GM19397 (cell line): ENCODE data around the gene CHI3L2.

Experiments used
- ATAC-seq: cut with Tn5 transposase; IDR thresholded peaks from one replicate; pipeline ENCODE4 v1.9.1; 2021; ENCODE audit warnings: mild to moderate bottlenecking, moderate library complexity; ENCODE audit not compliant: unreplicated experiment

Gene CHI3L2

GRCh38 chr1:111220302-111220890 lies 7.1 kb upstream of the CHI3L2 start:
- ATAC-seq, result no peak

GRCh38 chr1:111221276-111221632 lies 6.3 kb upstream of the CHI3L2 start:
- no peak for ATAC-seq

GRCh38 chr1:111221633-111222291 lies 5.8 kb upstream of the CHI3L2 start:
- ATAC-seq, result peak; percentile 54

- peak; percentile 8 for ATAC-seq
These were observed 5.0 kb upstream of the CHI3L2 start for GRCh38 chr1:111222308-111223125.

GRCh38 chr1:111223126-111223685 lies 4.3 kb upstream of the CHI3L2 start:
- no peak for ATAC-seq

- no peak for ATAC-seq
These were observed 2.4 kb upstream of the CHI3L2 start for GRCh38 chr1:111225091-111225490.

- no peak for ATAC-seq
These were observed 1.7 kb upstream of the CHI3L2 start for GRCh38 chr1:111225717-111226400.

- no peak for ATAC-seq
These were observed 586 bp downstream of the CHI3L2 start for GRCh38 chr1:111227851-111228747.

- no peak for ATAC-seq
These were observed 1.2 kb downstream of the CHI3L2 start for GRCh38 chr1:111228748-111229126.

- no peak for ATAC-seq
These were observed 4.6 kb downstream of the CHI3L2 start for GRCh38 chr1:111232134-111232533.

GRCh38 chr1:111234258-111234657 lies 6.7 kb downstream of the CHI3L2 start:
- no peak for ATAC-seq

- no peak for ATAC-seq
These were observed 7.4 kb downstream of the CHI3L2 start for GRCh38 chr1:111234866-111235265.

GRCh38 chr1:111236379-111236778 lies 8.9 kb downstream of the CHI3L2 start:
- no peak for ATAC-seq

GRCh38 chr1:111236806-111237205 lies 9.3 kb downstream of the CHI3L2 start:
- no peak for ATAC-seq

- no peak for ATAC-seq
These were observed 10.7 kb downstream of the CHI3L2 start for GRCh38 chr1:111238056-111238795.

- ATAC-seq, result no peak
These were observed 14.3 kb downstream of the CHI3L2 start for GRCh38 chr1:111241797-111242196.

GRCh38 chr1:111242805-111243523 lies 15.5 kb downstream of the CHI3L2 start:
- no peak for ATAC-seq

GRCh38 chr1:111247125-111247838 lies 19.8 kb downstream of the CHI3L2 start:
- no peak for ATAC-seq
